GM23248 (cell line): ENCODE results near the gene KLHL8. TPM values are rescaled to one million over a fixed set of nuclear protein-coding genes. Genes with fewer than 3 reads are reported as not detected.

Source experiments
- DNase-seq: peaks from one replicate; pipeline ENCODE4 v3.0.0-alpha.2; 2015
- H2AFZ ChIP-seq: fragments of 200-600 bp; sonication (generic); 2 replicates; pipeline ENCODE4 v1.6.1; 2016; ENCODE audit warnings: antibody characterized with exemption
- H3F3A ChIP-seq: fragments of 200-600 bp; sonication (generic); 2 replicates; pipeline ENCODE4 v1.6.1; 2016; ENCODE audit warnings: mild to moderate bottlenecking, antibody characterized with exemption, mixed run types; ENCODE audit not compliant: insufficient read depth
- H3K27ac ChIP-seq: fragments of 200-600 bp; sonication (generic); 2 replicates; pipeline ENCODE4 v1.5.1; 2016; ENCODE audit warnings: mild to moderate bottlenecking
- H3K27me3 ChIP-seq: fragments of 200-600 bp; sonication (generic); replicated peaks from 2 replicates; pipeline ENCODE4 v1.6.1; 2016; ENCODE audit warnings: mild to moderate bottlenecking; ENCODE audit not compliant: insufficient read depth
- H3K36me3 ChIP-seq: fragments of 200-600 bp; sonication (generic); 2 replicates; pipeline ENCODE4 v1.6.1; 2016; ENCODE audit warnings: low read depth, mild to moderate bottlenecking
- H3K4me1 ChIP-seq: fragments of 200-600 bp; sonication (generic); 2 replicates; pipeline ENCODE4 v1.6.1; 2016; ENCODE audit warnings: mild to moderate bottlenecking; ENCODE audit not compliant: insufficient read depth
- H3K4me2 ChIP-seq: fragments of 200-600 bp; sonication (generic); one replicate; pipeline ENCODE4 v1.6.1; 2016; ENCODE audit warnings: mild to moderate bottlenecking; ENCODE audit not compliant: unreplicated experiment
- H3K4me3 ChIP-seq: fragments of 200-600 bp; sonication (generic); 2 replicates; pipeline ENCODE4 v1.5.1; 2016; ENCODE audit warnings: mild to moderate bottlenecking
- H3K79me2 ChIP-seq: fragments of 200-600 bp; sonication (generic); 2 replicates; pipeline ENCODE4 v1.6.1; 2016; ENCODE audit warnings: mild to moderate bottlenecking; ENCODE audit not compliant: insufficient read depth
- H3K9ac ChIP-seq: fragments of 200-600 bp; sonication (generic); 2 replicates; pipeline ENCODE4 v1.6.1; 2016; ENCODE audit warnings: mild to moderate bottlenecking
- H3K9me2 ChIP-seq: fragments of 200-600 bp; sonication (generic); 2 replicates; pipeline ENCODE4 v1.6.1; 2016; ENCODE audit warnings: mixed run types, mild to moderate bottlenecking, moderate library complexity; ENCODE audit not compliant: insufficient read depth
- H3K9me3 ChIP-seq: fragments of 200-600 bp; sonication (generic); one replicate; pipeline ENCODE4 v1.6.1; 2017; ENCODE audit warnings: low read depth
- H4K20me1 ChIP-seq: fragments of 200-600 bp; sonication (generic); 2 replicates; pipeline ENCODE4 v1.6.0; 2016; ENCODE audit not compliant: insufficient read depth
- EZH2 ChIP-seq: fragments of 200-600 bp; sonication (generic); IDR thresholded peaks from 2 replicates; pipeline ENCODE4 v1.6.1; 2018; ENCODE audit warnings: antibody characterized with exemption, mild to moderate bottlenecking; ENCODE audit not compliant: insufficient read depth, poor library complexity, severe bottlenecking
- EZH2phosphoT487 ChIP-seq: fragments of 200-600 bp; sonication (generic); IDR thresholded peaks from 2 replicates; pipeline ENCODE4 v1.6.1; 2018; ENCODE audit warnings: antibody characterized with exemption, moderate library complexity, mild to moderate bottlenecking, low read depth; ENCODE audit not compliant: insufficient read depth
- WGBS, 2 experiments: methylation state at CpG; one replicate each; pipeline ENCODE4 v1.1.6; 2015 to 2017; ENCODE audit warnings: low lambda C conversion rate in 2 of 2, low coverage in 1 of 2; ENCODE audit errors: missing lambda C conversion rate in 2 of 2; 5-methylcytosine and 5-hydroxymethylcytosine counted together
- in situ Hi-C: fragments of 300-500 bp; cut with MboI; formaldehyde crosslinking; loops from 2 replicates; pipeline ENCODE4 v1.15.0; 2020
- polyA plus RNA-seq: library from polyadenylated mRNA; unstranded; fragments of >200 nt; fragmentation: Nextera tagmentation; extraction: Ambion mirVana; gene quantifications from 2 replicates; pipeline ENCODE4 v1.2.1, GENCODE V29; 2016
- total RNA-seq: library from RNA; depleted of rRNA; stranded (reverse); fragments of >200 nt; shearing (Covaris generic); gene quantifications from 2 replicates; pipeline ENCODE4 v1.2.3, GENCODE V29; 2014; rRNA removed

The KLHL8 gene
- total RNA-seq, result 6.7 and 7.9 TPM in 2 replicates
- polyA plus RNA-seq, result 7.5 and 7.8 TPM in 2 replicates

DNA sequence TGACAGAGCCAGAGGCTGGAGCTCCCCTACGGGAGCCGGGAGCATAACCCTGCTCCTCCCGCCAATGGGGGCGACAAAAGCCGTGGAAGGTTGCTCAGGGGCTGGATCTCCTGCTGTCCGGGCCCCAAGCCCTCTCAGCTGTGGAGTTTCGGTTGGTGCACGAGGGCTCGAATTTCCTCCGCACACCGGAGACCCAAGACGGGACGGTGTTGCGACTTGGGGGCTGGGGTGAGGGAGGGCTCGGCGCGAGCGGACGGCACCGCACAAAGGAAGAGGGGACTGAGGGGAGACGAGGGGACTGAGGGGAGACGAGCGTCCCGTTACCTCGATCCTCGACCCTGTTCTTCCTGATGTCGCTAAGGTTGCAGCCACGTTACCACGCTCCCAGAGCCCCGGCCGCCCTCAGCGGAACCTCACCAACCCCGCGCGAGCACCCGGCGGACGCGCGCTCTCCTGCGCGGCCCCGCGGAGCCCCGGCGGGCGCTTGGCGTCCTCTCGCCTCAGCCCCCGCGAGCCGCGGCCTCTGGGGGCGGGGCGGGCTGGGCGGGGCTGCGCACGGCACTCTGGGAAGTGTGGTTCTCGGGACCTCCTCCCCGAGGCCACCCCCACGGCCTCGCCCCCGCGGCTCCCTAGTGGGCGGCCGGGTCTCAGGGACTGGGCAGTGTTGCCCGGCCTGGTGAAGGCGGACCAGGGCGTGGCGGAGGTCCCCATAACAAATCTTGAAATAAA lies at the start of gene KLHL8:
Gene KLHL8, minus strand, starts transcription at position 525 of the 729 bp plus-strand sequence. CDS start 25,079 bp downstream, outside the sequence.
- in situ Hi-C loops, result no loop called here
- H3K9ac ChIP-seq, result peak within 1 kb of the TSS; percentile 90
- H2AFZ ChIP-seq, result peak within 1 kb of the TSS; percentile 98
- H3K9me3 ChIP-seq, result no peaks in the 10 kb centered on the region
- H3F3A ChIP-seq, result 0 out of 2 replicates have a peak, but pooled peaks cover 5% of the 10 kb centered on the region
- H3K9me2 ChIP-seq, result no peaks in the 10 kb centered on the region
- H4K20me1 ChIP-seq, result no peaks in the 10 kb centered on the region
- peak within 1 kb of the TSS; percentile 86 for H3K4me3 ChIP-seq
- no peaks in the 10 kb centered on the region for H3K4me1 ChIP-seq
- TF ChIP-seq EZH2phosphoT487, result no peak
- TF ChIP-seq EZH2, result no peak
- WGBS, 2 experiments, result 1% methylated on average over 43 to 63 of the region's 70 CpGs
- H3K79me2 ChIP-seq, result peaks cover 40% of the 10 kb centered on the region
- no peaks in the 10 kb centered on the region for H3K27me3 ChIP-seq
- no peaks in the 10 kb centered on the region for H3K36me3 ChIP-seq
- DNase-seq, result peak; percentile 94
- peak within 1 kb of the TSS; percentile 77 for H3K27ac ChIP-seq
- H3K4me2 ChIP-seq, result peak within 1 kb of the TSS; percentile 83

DNA sequence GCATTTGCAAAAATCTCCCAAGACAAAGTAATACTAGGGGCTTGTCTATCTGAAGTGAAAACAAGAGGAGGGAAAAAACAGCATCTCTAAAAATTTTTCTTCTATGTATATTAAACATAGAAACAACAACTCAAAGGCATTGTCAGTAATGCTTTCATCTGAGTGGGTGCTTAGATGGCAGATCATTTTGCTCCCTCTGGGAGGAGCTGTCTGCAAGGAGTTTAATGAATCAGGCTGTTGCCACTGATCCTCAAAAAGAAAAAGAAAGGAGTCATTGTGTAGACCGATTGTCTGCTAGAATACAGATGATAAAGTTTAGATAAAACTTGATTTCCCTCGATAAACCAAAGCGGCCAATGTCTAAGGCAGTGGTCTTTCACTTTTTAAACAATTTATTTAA lies 49.7 kb upstream of the KLHL8 start:
- Histone ChIP-seq H3K36me3 (no peaks in the 10 kb centered on the region), H3K9ac (no peak overlapping the region), H3K79me2 (no peaks in the 10 kb centered on the region), H2AFZ (no peak overlapping the region), H3K4me2 (no peak overlapping the region), H4K20me1 (no peaks in the 10 kb centered on the region), H3K9me2 (no peaks in the 10 kb centered on the region), H3K27me3 (no peaks in the 10 kb centered on the region), H3K4me3 (no peak overlapping the region), H3F3A (no peaks in the 10 kb centered on the region), H3K4me1 (no peaks in the 10 kb centered on the region), H3K27ac (no peak overlapping the region), H3K9me3 (no peaks in the 10 kb centered on the region)
- in situ Hi-C loops, result no loop called here
- TF ChIP-seq EZH2phosphoT487 (no peak), EZH2 (no peak)
- DNase-seq, result peak; percentile 64
- WGBS, 2 experiments, result 64 to 68% methylated on average over 3 of the region's 3 CpGs

DNA sequence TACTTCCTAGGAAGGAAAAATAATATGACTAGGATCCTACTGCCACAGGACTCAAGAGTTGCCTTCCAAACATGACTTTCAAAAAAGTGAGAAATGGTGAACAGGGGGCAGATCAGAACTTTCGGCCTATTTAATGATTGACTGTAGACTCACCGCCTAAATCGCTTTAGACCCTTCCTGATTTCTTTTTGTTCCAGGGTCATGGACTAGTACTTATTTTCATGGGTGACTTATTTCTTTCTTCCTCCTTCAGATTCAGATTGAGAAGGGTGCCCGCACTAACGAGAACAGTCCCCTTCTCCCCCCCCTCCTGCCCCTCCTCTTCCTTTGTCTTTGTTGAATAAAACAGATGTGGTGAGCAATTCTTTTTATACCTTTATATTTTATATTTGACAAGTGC lies 48.0 kb upstream of the KLHL8 start:
- no peaks in the 10 kb centered on the region for H3F3A ChIP-seq
- WGBS, 2 experiments, result 45 to 52% methylated on average over 5 of the region's 5 CpGs
- TF ChIP-seq EZH2phosphoT487 (no peak), EZH2 (no peak)
- H3K9me2 ChIP-seq, result no peaks in the 10 kb centered on the region
- H3K79me2 ChIP-seq, result no peaks in the 10 kb centered on the region
- H3K36me3 ChIP-seq, result no peaks in the 10 kb centered on the region
- H3K4me3 ChIP-seq, result no peak overlapping the region
- no peaks in the 10 kb centered on the region for H3K27me3 ChIP-seq
- no peak for DNase-seq
- no peak overlapping the region for H2AFZ ChIP-seq
- H3K27ac ChIP-seq, result no peak overlapping the region
- in situ Hi-C loops, result no loop called here
- H3K4me1 ChIP-seq, result no peaks in the 10 kb centered on the region
- H3K9me3 ChIP-seq, result no peaks in the 10 kb centered on the region
- H3K9ac ChIP-seq, result no peak overlapping the region
- H4K20me1 ChIP-seq, result no peaks in the 10 kb centered on the region
- H3K4me2 ChIP-seq, result no peak overlapping the region

DNA sequence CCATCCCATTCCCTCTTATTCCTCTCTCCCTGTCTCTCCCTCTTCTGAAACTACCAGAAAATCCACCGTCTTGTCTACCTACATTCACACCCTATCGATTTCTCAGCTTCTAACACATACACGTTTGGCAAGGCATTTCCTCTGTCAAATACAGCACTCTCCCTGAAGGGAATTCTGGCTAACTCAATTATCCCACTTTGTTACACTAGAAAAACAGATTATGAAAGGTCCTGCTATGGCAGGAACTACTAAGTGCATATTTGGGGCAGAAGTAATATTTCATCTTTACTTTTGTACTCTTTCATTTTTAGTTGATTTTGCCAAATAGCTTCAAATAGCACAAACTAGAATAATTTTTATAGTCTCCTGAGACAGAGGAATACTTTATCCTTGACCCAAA lies 46.6 kb upstream of the KLHL8 start:
- Histone ChIP-seq H3K9me2 (no peaks in the 10 kb centered on the region), H3K4me3 (no peak overlapping the region), H3K27me3 (no peaks in the 10 kb centered on the region), H3K4me2 (no peak overlapping the region), H3K27ac (no peak overlapping the region), H3K9ac (no peak overlapping the region), H3K36me3 (no peaks in the 10 kb centered on the region), H3K9me3 (no peaks in the 10 kb centered on the region), H3F3A (no peaks in the 10 kb centered on the region), H3K4me1 (no peaks in the 10 kb centered on the region), H3K79me2 (no peaks in the 10 kb centered on the region), H4K20me1 (no peaks in the 10 kb centered on the region), H2AFZ (no peak overlapping the region)
- no peak for DNase-seq
- TF ChIP-seq EZH2, result no peak
- TF ChIP-seq EZH2phosphoT487, result no peak
- WGBS, 2 experiments, result 33 to 37% methylated on average over 3 of the region's 3 CpGs
- in situ Hi-C loops, result no loop called here
